K562 (cell line): Measurements from ENCODE around the gene GPRC5A. TPM values are rescaled to one million over a fixed set of nuclear protein-coding genes. Genes with fewer than 3 reads are reported as not detected.

ENCODE experiments used
- ATAC-seq: fragments of 200-7000 bp; cut with Tn5 transposase; 3 replicates; pipeline ENCODE4 v1.9.1; 2020; ENCODE audit warnings: moderate library complexity
- BruUV-seq: library from RNA; stranded (reverse); fragments of 400-500 nt; replicated peaks from 2 replicates; lab custom pipeline; 2021; lab: Mats Ljungman, UMichigan
- CTCF ChIA-PET: fragments of 300-600 bp; formaldehyde crosslinking; extraction: SDS; loops from one replicate; lab custom pipeline; 2021; ENCODE audit warnings: low intra/inter-chr PET ratio; lab: Yijun Ruan, JAX
- POLR2A ChIA-PET: fragments of 300-600, 350-650 bp; sonication (Branson Sonifier 250); formaldehyde crosslinking; extraction: SDS; loops from one replicate; lab custom pipeline; 2021; ENCODE audit warnings: antibody characterized with exemption, inconsistent platforms; lab: Yijun Ruan, JAX
- DNase-seq, 4 experiments: peaks; one replicate each; pipeline versions ENCODE4 v3.0.0 to v3.0.0-alpha.2; 2011 to 2018; ENCODE audit warnings: low spot score in 3 of 4, mixed read lengths in 3 of 4; ENCODE audit errors: extremely low read depth in 1 of 4
- FAIRE-seq: peaks from 2 replicates; lab custom pipeline; 2011; peaks lifted over from hg19 to GRCh38; lab: Jason Lieb, UNC
- H2AFZ ChIP-seq: 2 replicates; pipeline ENCODE4 v1.6.0; 2011; ENCODE audit warnings: low read depth, low read length, control low read depth, inconsistent platforms
- H3K27ac ChIP-seq: fragments of 200-600 bp; 3 replicates; pipeline ENCODE4 v1.8.0; 2011; ENCODE audit warnings: low read depth, mild to moderate bottlenecking, control low read depth, inconsistent platforms, low read length, moderate library complexity, mixed read lengths; ENCODE audit errors: extremely low read depth
- H3K27me3 ChIP-seq, 2 experiments: fragments of 300-600 bp in 1 of 2; 2 replicates in 1 of 2; 3 replicates in 1 of 2; pipeline versions ENCODE4 v1.6.0 to v1.8.0; 2011; ENCODE audit warnings: inconsistent platforms in 2 of 2, low read length in 2 of 2, mild to moderate bottlenecking in 1 of 2, mixed read lengths in 1 of 2, moderate library complexity in 1 of 2; ENCODE audit not compliant: control insufficient read depth in 2 of 2, insufficient read depth in 2 of 2
- H3K36me3 ChIP-seq: fragments of 300-600 bp; 3 replicates; pipeline ENCODE4 v1.8.0; 2011; ENCODE audit warnings: mild to moderate bottlenecking, low read length, inconsistent platforms; ENCODE audit not compliant: control insufficient read depth, insufficient read depth
- H3K4me1 ChIP-seq, 2 experiments: fragments of 200-600 bp in 1 of 2; replicated peaks in 1 of 2; 2 replicates in 1 of 2; 3 replicates in 1 of 2; pipeline versions ENCODE4 v1.5.1 to v1.8.0; 2011; ENCODE audit warnings: inconsistent platforms in 2 of 2, low read length in 2 of 2, mild to moderate bottlenecking in 1 of 2, mixed read lengths in 1 of 2, moderate library complexity in 1 of 2; ENCODE audit not compliant: control insufficient read depth in 2 of 2, insufficient read depth in 2 of 2
- H3K4me2 ChIP-seq: 2 replicates; pipeline ENCODE4 v1.6.1; 2011; ENCODE audit warnings: low read length, control low read depth, inconsistent platforms, mixed read lengths; ENCODE audit not compliant: insufficient read depth
- H3K4me3 ChIP-seq: fragments of 200-600 bp; sonication (generic), shearing (Covaris generic); 2 replicates; pipeline ENCODE4 v1.5.1; 2016; ENCODE audit warnings: control low read depth, inconsistent platforms
- H3K79me2 ChIP-seq: fragments of 200-600 bp; 3 replicates; pipeline ENCODE4 v1.8.0; 2011; ENCODE audit warnings: low read length, inconsistent platforms; ENCODE audit not compliant: control insufficient read depth, insufficient read depth
- H3K9ac ChIP-seq, 2 experiments: 2 replicates each; pipeline versions ENCODE4 v1.6.0 to v1.6.1; 2011; ENCODE audit warnings: low read depth in 2 of 2, low read length in 2 of 2, control low read depth in 1 of 2, inconsistent platforms in 1 of 2, mild to moderate bottlenecking in 1 of 2, mixed read lengths in 1 of 2; ENCODE audit not compliant: insufficient read depth in 1 of 2
- H3K9me1 ChIP-seq: one replicate; pipeline ENCODE4 v1.6.0; 2011; ENCODE audit warnings: inconsistent platforms, mild to moderate bottlenecking, low read length, moderate library complexity; ENCODE audit not compliant: control insufficient read depth, insufficient read depth
- H3K9me3 ChIP-seq: replicated peaks from 2 replicates; pipeline ENCODE4 v1.5.1; 2011; ENCODE audit warnings: low read depth, low read length, inconsistent platforms; ENCODE audit not compliant: control insufficient read depth, insufficient read depth
- H4K20me1 ChIP-seq: replicated peaks from 2 replicates; pipeline ENCODE4 v1.6.1; 2011; ENCODE audit warnings: low read length, inconsistent platforms, mixed read lengths; ENCODE audit not compliant: control insufficient read depth, insufficient read depth
- ATF7 ChIP-seq: fragments of 450-650 bp; IDR thresholded peaks from 2 replicates; pipeline ENCODE4 v1.7.1; 2014; ENCODE audit warnings: mild to moderate bottlenecking, moderate library complexity
- BRCA1 ChIP-seq, 2 experiments: fragments of 450-650 bp in 1 of 2; sonication (generic) in 1 of 2; formaldehyde crosslinking in 1 of 2; IDR thresholded peaks; 2 replicates each; pipeline versions ENCODE4 v1.5.0 to v1.6.1; 2017 to 2020; ENCODE audit warnings: mild to moderate bottlenecking in 1 of 2, missing genetic modification reagents in 1 of 2
- CHD1 ChIP-seq: fragments of 200-600 bp; sonication (generic); IDR thresholded peaks from one replicate; pipeline ENCODE4 v1.6.1; 2012; ENCODE audit warnings: mild to moderate bottlenecking, moderate library complexity, low read length, inconsistent platforms
- DACH1 ChIP-seq: fragments of 450-650 bp; IDR thresholded peaks from 2 replicates; pipeline ENCODE4 v1.6.1; 2018; ENCODE audit not compliant: partially characterized antibody
- FOXK1 ChIP-seq: sonication (generic); formaldehyde crosslinking; IDR thresholded peaks from 2 replicates; pipeline ENCODE4 v1.8.0; 2022; ENCODE audit warnings: missing genetic modification reagents, mild to moderate bottlenecking, borderline replicate concordance
- HCFC1 ChIP-seq: IDR thresholded peaks from 2 replicates; pipeline ENCODE4 v1.6.1; 2012; ENCODE audit warnings: low read depth, low read length, improper control_type of control experiment
- MTA2 ChIP-seq: fragments of 450-650 bp; IDR thresholded peaks from 2 replicates; pipeline ENCODE4 v1.6.1; 2016; ENCODE audit warnings: low read depth
- NFATC3 ChIP-seq: fragments of 450-650 bp; IDR thresholded peaks from 2 replicates; pipeline ENCODE4 v1.6.1; 2017; ENCODE audit warnings: mild to moderate bottlenecking
- RREB1 ChIP-seq: fragments of 250-450 bp; sonication (Bioruptor Pico); IDR thresholded peaks from 2 replicates; pipeline ENCODE4 v1.4.0; 2020
- SMAD4 ChIP-seq: fragments of 250-450 bp; sonication (Bioruptor Pico); conservative IDR thresholded peaks from 2 replicates; pipeline ENCODE4 v1.8.0; 2021; ENCODE audit warnings: inconsistent platforms, mild to moderate bottlenecking, moderate library complexity
- SNIP1 ChIP-seq: fragments of 450-650 bp; IDR thresholded peaks from 2 replicates; pipeline ENCODE4 v1.7.1; 2017; ENCODE audit warnings: low read depth, mild to moderate bottlenecking
- TAF9B ChIP-seq: fragments of 450-650 bp; IDR thresholded peaks from 2 replicates; pipeline ENCODE4 v1.6.1; 2018; ENCODE audit warnings: mild to moderate bottlenecking; ENCODE audit not compliant: partially characterized antibody
- TOE1 ChIP-seq, 2 experiments: fragments of 450-650 bp in 1 of 2; sonication (generic) in 1 of 2; formaldehyde crosslinking in 1 of 2; IDR thresholded peaks; 2 replicates each; pipeline versions ENCODE4 v1.7.1 to v1.8.0; 2016 to 2022; ENCODE audit warnings: borderline replicate concordance in 2 of 2, mild to moderate bottlenecking in 2 of 2, antibody characterized with exemption in 1 of 2, inconsistent platforms in 1 of 2, low read depth in 1 of 2, missing genetic modification reagents in 1 of 2, moderate library complexity in 1 of 2
- ZNF239 ChIP-seq: fragments of 250-450 bp; sonication (Bioruptor Pico); IDR thresholded peaks from 2 replicates; pipeline ENCODE4 v1.4.0; 2020; ENCODE audit warnings: mild to moderate bottlenecking
- ZNF274 ChIP-seq: IDR thresholded peaks from 2 replicates; pipeline ENCODE4 v1.6.1; 2011; ENCODE audit warnings: low read depth, mild to moderate bottlenecking, low read length, moderate library complexity, borderline replicate concordance
- ZNF766 ChIP-seq: fragments of 200-800 bp; sonication (Bioruptor generic); conservative IDR thresholded peaks from 2 replicates; pipeline ENCODE4 v1.6.1; 2016; ENCODE audit warnings: missing genetic modification characterization, missing compliant biosample characterization
- ZNF778 ChIP-seq: fragments of 450-650 bp; formaldehyde crosslinking; IDR thresholded peaks from 2 replicates; pipeline ENCODE4 v1.4.0; 2020; ENCODE audit warnings: mild to moderate bottlenecking, moderate library complexity
- ZNF780A ChIP-seq: fragments of 250-450 bp; sonication (Bioruptor Pico); IDR thresholded peaks from 2 replicates; pipeline ENCODE4 v1.5.0; 2021; ENCODE audit warnings: mild to moderate bottlenecking
- WGBS: fragments of 100-300 bp; shearing (Covaris generic); methylation state at CpG from one replicate; pipeline ENCODE4 v1.1.6; 2016; ENCODE audit warnings: low coverage, mixed read lengths; ENCODE audit not compliant: insufficient coverage; ENCODE audit errors: missing lambda C conversion rate; 5-methylcytosine and 5-hydroxymethylcytosine counted together
- in situ Hi-C: fragments of 300-500 bp; cut with MboI; formaldehyde crosslinking; loops from 4 replicates; pipeline ENCODE4 v1.15.0; 2018; ENCODE audit warnings: inconsistent platforms, mixed read lengths
- intact Hi-C: fragments of 100-400 bp; cut with micrococcal nuclease; formaldehyde crosslinking; loops from 2 replicates; pipeline ENCODE4 v1.14.2; 2022
- polyA plus RNA-seq, 8 experiments: library from polyadenylated mRNA; depleted of rRNA in 4 of 8; stranded (reverse) in 5 of 8; unstranded in 3 of 8; fragments of >200 nt; fragmentation: Nextera tagmentation in 2 of 8; fragmentation: Illumina TruSeq in 1 of 8; extraction: Ambion mirVana in 2 of 8; extraction: Trizol in 1 of 8; gene quantifications; 2 replicates each; pipeline versions ENCODE4 v1.2.1 to v1.2.3, GENCODE V29; 2011 to 2014; ENCODE audit warnings: inconsistent platforms in 1 of 8, missing spikeins in 1 of 8
- total RNA-seq, 7 experiments: library from RNA; depleted of rRNA in 6 of 7; stranded (reverse); fragments of >200 nt in 6 of 7; fragmentation: Illumina TruSeq in 2 of 7; extraction: Trizol in 2 of 7; gene quantifications; 2 replicates each; pipeline versions ENCODE4 v1.2.1 to v1.2.3, GENCODE V29; 2011 to 2021; ENCODE audit warnings: low replicate concordance in 1 of 7

GPRC5A gene
- total and polyA plus RNA-seq, 9 of the 15 experiments (the other 6 are each of a cell fraction or from before 2014, with no cell fraction given) = 0.01 to 0.64 (median 0.08) TPM; not detected in 6

- Histone ChIP-seq H3K27ac (no peak overlapping the region), H4K20me1 (no peaks in the 10 kb centered on the region), H3K4me1 (no peaks in the 10 kb centered on the region), H3K36me3 (no peaks in the 10 kb centered on the region), H3K9ac (no peak overlapping the region), H3K79me2 (no peaks in the 10 kb centered on the region), H3K9me3 (no peaks in the 10 kb centered on the region), H3K27me3 (no peaks in the 10 kb centered on the region), H3K4me2 (no peak overlapping the region), H3K9me1 (no peaks in the 10 kb centered on the region), H2AFZ (no peak overlapping the region), H3K4me3 (no peak overlapping the region)
- 30% methylated on average over 1 of the region's 3 CpGs for whole genome bisulfite sequencing
- DNase-seq (no peak), FAIRE-seq (no peak), ATAC-seq (no peak)
- in situ Hi-C loops = no loop called here
- intact Hi-C loops = no loop called here
- no TSS peak for BruUV-seq
- POLR2A ChIA-PET = no interaction called here
- TF ChIP-seq RREB1 (CRISPR knock-in tag) = no peak
- TF ChIP-seq CHD1 = no peak
- no peak for TF ChIP-seq NFATC3
- no peak for TF ChIP-seq TAF9B
- no peak for TF ChIP-seq ZNF778 (CRISPR knock-in tag)
- no peak for TF ChIP-seq FOXK1 (CRISPR knock-in tag)
- no peak for TF ChIP-seq HCFC1
- TF ChIP-seq SNIP1 = no peak
- TF ChIP-seq ZNF766 (CRISPR knock-in tag) = no peak
- TF ChIP-seq ATF7 = no peak
- no peak for TF ChIP-seq MTA2
- no peak for TF ChIP-seq ZNF780A (CRISPR knock-in tag)
- no peak for TF ChIP-seq BRCA1 (IDR thresholded peaks at IDR 0.05)
- TF ChIP-seq BRCA1 (CRISPR knock-in tag; IDR thresholded peaks at IDR 0.05) = no peak
- TF ChIP-seq TOE1 (IDR thresholded peaks at IDR 0.05; ENCODE audit: borderline replicate concordance) = no peak
- no peak for TF ChIP-seq TOE1 (CRISPR knock-in tag; IDR thresholded peaks at IDR 0.05; ENCODE audit: borderline replicate concordance, low read depth)
- TF ChIP-seq ZNF274 = no peak
- no peak for TF ChIP-seq ZNF239 (CRISPR knock-in tag)
- no peak for TF ChIP-seq SMAD4
- no peak for TF ChIP-seq DACH1
- CTCF ChIA-PET = no interaction called here
Observed at GRCh38 chr12:12853435-12853834, 37.9 kb upstream of the GPRC5A start.
